Left kidney (tissue), 2 donors: ENCODE data around the gene TSKU. TPM values are rescaled to one million over a fixed set of nuclear protein-coding genes. Genes with fewer than 3 reads are reported as not detected.

Experiments used
- DNase-seq: peaks from one replicate; pipeline ENCODE4 v3.0.0-alpha.2; 2013
- polyA plus RNA-seq: library from polyadenylated mRNA; unstranded; fragments of 120-200 nt; gene quantifications from one replicate; pipeline ENCODE4 v1.2.1, GENCODE V29; 2013; ENCODE audit not compliant: insufficient read length

The TSKU gene
- polyA plus RNA-seq, 1 donor = 21.2 TPM

- DNase-seq = no peak
These were observed 13.2 kb upstream of the TSKU start for GRCh38 chr11:76769645-76770586.

GRCh38 chr11:76770642-76771445, 12.3 kb upstream of the TSKU start:
- no peak for DNase-seq

GRCh38 chr11:76771446-76772099, 11.6 kb upstream of the TSKU start:
- DNase-seq = no peak

DNA sequence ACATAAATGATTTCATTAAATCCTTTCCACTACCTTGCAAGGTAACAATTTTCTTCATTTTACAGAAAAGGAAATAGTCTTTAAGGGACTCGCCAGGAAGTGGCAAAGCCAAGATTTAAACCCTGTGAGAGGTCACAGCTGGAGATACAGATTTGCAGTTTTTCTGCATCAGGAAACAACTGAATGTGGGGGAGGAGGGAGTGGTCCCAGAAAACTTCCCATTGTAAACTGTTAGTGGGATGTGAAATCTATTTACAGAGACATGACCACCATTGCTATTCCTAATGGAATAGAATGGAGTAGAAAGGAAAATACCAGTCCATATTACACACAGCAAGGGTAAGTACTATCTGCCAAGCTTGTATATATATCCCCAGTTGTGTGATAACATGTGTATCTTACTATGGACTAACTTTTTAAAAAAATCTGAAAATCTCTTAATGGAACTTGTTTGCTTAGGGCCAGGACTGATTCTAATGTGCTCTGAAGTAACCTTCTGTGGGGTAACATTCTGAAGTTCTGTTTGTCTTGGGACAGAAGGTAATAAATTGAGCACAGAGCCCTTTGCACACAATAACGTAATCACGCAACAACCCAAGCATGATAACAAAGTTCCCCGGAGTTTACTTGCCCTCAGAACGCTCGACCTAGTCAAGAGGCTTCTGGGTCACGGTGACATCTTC, 10.9 kb upstream of the TSKU start:
- no peak for DNase-seq

DNA sequence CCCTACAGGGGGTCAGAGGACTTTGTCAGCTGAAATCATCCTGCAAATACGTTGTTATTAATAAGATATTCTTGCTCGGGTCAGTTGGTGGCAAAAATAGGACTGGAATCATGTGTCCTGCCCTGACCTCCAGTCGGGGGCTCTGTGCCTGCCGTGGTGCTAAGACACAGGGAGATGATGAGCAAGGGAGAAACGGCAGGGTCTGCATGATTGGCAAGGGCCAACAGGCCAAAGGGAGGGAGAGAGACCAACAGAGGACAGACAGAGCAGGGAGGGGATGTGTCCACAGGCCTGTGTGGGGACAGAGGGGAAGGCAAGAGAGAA, 10.4 kb upstream of the TSKU start:
- no peak for DNase-seq

- DNase-seq = no peak
These were observed 9.2 kb upstream of the TSKU start for GRCh38 chr11:76773921-76774361.

- DNase-seq = no peak
These were observed 6.7 kb upstream of the TSKU start for GRCh38 chr11:76776472-76776871.

GRCh38 chr11:76777305-76777704, 5.9 kb upstream of the TSKU start:
- no peak for DNase-seq

DNA sequence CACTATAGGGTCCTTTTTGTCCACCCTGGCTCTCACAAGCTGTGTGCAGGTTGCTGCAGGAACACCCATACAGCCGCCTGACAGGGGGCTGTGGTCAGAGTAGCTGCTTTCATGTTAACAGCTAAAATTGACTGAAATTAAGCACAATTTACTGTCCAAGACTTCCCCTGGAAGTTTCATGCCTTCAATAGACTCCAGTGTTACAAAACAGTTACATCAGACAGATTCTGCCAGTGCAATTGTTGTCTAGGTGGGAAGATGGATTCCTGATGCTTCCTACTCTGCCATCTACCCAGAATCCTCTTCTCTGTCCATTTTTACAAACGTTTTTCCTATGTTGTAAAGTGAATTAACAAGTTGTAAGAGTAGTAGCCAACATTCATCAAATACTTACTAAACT, 5.3 kb upstream of the TSKU start:
- no peak for DNase-seq

GRCh38 chr11:76778874-76779273, 4.3 kb upstream of the TSKU start:
- no peak for DNase-seq

DNA sequence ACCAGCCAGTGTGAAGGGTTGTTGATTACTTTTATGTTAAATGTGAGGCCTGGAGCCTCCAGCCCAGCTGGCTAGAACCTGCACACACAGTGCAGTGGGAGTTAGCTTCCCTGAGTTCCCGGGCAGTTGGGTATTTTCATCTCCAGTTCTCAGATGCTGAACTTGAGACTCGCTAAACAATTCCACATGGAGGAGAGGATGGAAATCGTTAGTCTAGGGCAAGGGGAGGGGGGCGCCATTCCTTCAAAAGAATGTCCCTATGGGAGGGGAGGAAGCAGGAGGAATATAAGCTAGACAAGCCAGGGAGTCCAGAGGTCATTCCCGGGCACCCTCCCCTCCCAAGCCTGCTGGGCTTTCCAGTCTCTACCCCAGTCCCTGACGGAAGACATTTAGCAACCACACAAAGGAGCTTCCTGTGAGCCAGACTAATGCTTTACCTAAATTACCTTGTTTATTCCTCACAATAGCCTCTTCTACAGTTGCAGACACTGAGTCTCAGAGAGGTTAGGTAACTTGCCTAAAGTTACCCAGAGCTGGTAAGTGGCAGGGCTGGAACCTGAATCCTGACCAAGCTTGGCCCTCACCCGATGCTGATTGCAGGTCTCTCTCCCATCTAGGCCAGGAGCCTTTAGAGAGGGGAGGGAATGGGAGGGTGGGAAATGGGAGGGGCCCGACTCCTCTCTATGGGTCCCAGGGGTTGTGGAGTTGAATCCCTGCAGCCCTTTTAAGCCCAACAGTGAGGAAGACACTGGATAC, 1.9 kb upstream of the TSKU start:
- no peak for DNase-seq

DNA sequence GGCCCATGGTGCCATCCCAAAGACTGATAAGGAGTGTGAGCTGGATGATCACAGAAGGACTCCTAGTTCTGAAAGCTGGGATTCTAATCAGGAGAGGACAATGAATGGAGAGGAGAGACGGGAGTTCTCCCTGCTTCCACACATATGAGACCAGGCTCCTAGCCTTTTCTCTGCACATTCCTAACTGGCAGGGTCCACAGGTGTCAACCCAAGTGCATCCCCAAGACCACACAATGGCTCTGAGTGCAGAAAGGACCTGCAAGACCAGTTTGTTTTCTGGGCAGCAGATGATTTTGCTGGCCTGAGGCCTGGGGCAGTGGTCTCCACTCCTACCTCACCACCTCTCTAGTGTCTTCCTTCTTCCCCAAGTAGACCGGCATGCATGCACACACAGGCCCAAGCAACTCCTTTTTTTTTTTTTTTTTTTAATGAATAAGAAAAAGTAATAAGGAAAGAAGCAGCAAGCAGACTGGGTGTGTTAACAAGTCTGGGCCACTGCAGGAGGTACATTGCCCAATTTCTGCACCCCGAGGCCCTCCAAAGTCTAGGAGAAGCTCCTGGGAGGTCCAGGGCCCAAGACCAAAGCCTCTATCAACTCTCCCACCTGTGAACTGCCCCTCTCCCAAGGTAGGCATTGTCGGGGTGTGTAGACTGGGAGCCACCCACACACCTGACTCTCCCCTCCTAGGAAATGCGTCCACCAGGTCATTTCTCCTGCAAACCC, 1.2 kb upstream of the TSKU start:
- DNase-seq = no peak

GRCh38 chr11:76782531-76783293, 444 bp upstream of the TSKU start:
- DNase-seq = peak; percentile 95

GRCh38 chr11:76783896-76784813, 999 bp downstream of the TSKU start:
- peak; percentile 85 for DNase-seq

- no peak for DNase-seq
These were observed 2.4 kb downstream of the TSKU start for GRCh38 chr11:76785513-76785912.

DNA sequence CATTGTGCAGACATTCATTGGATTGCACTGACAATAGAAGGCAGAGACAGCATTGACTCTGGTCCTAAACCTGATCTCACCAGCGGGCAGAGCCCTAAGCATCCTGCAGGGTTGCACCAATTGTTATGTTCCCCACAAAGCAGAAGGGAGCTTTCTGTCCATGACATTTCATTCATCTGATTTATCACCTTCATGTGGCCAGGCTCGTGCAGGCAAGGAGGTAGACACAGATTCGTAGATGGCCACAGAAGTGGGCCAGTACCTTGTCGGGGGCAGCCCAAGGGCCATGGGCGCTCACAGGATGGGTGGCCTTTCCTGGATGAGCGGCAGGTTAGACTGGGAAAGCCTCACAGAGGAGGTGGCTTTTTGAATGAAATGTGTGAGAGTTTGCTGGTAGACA, 2.9 kb downstream of the TSKU start:
- no peak for DNase-seq

DNA sequence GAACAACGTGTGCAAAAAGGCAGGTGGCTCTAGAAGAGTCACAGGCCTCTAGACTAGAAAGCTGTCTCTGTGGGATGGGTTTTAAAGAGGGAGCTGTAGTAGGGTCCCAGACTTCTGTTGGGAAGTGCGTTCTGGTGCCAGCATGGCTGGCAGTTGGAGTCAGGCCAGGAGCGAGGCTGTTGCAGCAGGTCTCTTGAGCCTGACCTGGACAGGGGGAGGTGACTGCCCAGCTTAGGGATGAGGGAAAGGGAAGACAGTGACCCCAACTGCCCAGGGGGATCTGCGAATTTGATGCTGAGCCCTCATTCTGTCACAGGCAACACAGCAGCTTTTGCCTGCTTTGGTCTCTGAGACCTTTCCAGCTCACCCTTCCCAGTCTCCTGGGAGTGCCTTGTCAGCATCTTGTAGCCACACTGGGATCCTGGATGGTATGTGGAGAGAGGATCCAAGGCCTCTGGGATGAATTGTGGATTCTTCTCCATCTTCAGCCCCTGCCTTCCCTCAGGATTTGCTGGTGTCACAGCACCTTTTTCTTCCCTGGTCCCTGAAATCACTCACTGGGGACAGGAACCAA, 3.4 kb downstream of the TSKU start:
- no peak for DNase-seq

- no peak for DNase-seq
These were observed 4.1 kb downstream of the TSKU start for GRCh38 chr11:76787271-76787670.
